Stimulated activated CD8-positive, alpha-beta memory T cell treated with anti-CD3 and anti-CD28 coated beads, Interleukin-4, amount 100 ng/mL, for 4 hours (primary cell): ENCODE data around the gene CNTN2.

Source experiments
- DNase-seq, 2 donors: peaks; one replicate each; pipeline ENCODE4 v3.0.0-alpha.2; 2020; ENCODE audit warnings: low read depth in 2 of 2, low spot score in 1 of 2

Gene CNTN2

DNA sequence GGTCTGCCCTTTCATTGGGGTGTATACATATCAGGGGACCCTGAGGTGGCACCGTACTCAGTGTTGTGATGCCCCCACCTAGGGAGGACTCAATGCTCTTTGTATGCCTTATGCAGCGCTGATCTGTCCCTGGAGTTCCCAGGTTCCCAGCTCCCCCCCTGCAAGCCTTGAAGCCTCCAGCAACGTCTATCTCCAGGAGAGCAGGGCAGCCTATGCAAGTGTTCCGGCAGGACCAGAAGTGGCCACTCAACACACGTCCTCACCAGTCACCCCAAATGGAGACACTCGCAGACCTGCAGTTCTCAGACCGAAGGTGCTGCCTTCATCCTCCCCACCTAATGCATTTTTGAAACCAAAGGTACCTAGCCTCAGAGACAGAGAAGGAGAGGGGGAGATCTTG is 25.2 kb upstream of the CNTN2 start:
- DNase-seq = no peak

DNA sequence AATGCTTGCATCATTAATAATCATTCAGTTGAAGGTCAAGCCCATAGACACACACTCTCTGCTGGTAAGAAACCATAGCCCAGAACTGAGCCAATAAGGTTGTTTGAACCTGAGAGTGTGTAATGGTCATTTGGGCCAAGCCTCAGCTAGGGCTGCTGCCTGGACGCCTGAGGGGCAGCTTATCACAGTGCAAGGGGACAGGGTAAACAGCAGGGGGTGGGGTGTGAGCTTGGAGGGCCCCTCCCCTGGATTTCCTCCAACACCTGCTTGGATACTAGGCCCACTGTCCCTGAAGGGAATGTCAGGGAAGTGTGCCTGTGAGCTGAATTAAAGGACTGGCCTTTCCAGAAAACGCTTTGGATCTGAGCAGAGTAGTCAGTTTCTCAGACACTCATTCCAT is 24.6 kb upstream of the CNTN2 start:
- no peak for DNase-seq

DNA sequence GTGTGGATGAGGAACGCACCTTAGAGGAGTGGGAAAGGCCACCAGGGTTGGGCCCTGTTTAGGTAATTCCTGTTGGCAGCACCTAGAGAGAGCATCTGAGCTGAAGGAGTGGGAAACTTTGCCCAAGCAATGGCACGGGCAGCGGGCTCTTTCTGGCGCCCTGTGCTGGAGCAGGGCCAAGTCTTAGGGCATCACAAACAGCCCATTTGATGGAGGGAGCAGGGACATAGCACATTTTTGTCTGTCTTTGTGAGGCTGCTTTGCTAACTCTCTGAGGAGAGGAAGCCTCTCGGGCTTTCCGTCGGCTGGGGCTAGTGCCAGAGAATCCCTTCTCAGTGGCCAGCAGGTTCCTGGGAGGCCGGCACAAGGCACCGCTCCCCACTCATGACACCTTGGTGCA is 22.5 kb upstream of the CNTN2 start:
- no peak for DNase-seq

DNA sequence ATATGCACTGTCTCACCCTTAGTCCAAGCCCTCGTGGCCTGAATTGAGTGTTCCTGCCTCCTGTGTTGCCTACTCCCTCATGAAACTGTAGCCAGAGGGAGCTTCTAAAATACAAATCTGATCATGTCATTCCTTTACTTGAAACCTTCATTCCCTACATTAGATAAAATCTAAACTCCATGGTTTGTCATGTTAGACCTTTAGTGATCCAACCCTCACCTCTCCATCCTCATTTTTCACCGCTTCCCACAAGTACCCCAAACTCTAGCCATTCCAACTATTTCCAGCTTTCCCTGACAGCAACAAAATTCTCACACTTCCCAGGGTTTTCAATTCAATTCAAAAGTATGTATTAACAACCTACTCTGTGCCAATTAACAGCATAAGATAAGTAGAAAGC is 18.3 kb upstream of the CNTN2 start:
- DNase-seq = no peak

DNA sequence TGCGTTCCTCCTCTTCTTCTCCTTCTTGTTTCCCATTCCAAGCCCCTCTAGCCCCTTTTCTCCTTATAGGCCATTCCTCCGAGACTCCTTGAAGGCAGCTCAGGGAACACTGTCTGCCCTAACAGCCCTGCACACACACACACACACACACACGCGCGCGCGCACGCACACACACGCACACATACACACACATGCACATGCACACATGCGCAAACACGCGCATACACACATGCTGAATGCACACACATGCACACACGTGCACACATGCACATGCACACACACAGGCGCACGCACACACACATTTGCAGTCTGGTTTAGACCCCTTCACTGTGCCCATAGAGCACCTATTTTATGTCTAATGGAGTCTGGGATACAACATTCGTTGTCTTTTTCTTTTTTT is 17.8 kb upstream of the CNTN2 start:
- no peak for DNase-seq

DNA sequence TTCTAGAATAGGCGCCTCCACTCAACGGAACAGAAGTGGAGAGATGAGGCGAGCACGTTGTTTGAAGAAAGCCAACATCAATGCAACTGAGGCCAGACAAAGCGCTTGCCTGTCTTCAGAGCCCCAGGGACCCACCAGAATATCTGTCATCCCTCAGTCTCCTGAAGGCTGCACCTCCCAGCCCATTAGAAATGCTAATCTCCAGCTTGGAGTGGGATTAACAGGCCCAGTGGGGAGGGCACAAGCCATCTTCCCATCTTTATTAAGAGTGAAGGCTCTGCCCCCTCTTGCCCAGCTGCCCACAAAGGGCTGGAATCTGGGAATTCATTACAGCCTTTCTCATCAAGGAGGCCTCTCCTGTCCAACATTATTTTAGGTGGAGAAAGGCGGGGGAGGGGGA is 16.8 kb upstream of the CNTN2 start:
- no peak for DNase-seq

DNA sequence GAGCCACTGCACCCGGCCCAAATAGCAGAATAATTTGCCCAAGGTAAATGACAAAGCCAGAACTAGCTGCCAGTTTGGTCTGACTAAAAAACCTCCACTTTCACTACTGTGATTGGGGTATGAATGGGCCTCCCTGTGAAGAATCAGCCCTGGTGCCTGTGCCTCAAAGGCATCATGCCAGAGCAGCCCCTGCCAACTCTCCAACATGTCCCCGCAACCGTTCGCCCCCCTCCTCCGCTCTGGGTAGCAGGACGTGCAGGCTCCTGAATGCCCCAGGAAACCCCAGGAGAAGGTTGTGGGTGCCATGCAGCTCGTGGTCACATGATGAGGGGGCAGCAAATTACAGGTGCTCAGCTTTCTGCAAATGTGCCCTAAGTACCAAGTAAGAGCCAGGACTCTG is 14.6 kb upstream of the CNTN2 start:
- DNase-seq = no peak

DNA sequence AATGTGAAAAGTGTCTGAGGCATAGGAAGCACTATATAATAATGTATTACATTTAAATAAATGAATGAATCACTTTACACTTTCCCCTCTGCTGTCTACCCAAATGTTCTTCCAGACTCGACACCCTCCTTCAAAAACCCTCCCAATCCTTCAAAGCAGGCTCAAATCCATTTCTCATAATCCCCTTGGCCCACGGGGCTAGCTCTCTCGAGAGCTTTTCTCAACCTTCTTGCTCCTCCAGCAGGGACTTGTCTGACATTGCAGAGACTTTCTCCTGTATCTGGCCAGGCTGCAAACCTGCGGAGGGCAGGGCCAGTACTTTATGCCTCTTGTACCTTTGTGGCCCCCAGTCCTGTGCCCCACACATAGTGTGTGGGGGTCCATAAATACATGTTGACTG is 14.1 kb upstream of the CNTN2 start:
- no peak for DNase-seq

DNA sequence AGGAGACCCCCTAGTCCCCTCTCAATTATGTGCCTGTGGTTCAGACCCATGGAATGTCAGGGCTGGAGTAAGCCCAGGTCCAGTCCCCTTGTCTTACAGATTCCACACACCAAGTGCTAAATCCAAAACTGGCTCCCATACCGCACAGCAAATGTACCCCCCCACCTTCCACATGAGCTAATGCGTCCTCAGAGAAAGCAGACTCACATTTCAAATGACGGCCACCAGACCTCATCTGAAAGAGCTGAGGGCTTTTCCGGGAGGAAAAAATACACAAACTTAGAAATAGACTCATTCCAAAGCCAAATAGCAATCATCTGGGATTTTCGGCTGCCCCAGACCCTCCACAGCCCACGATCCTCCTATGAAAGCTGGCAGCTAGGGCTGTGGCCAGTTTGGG is 12.8 kb upstream of the CNTN2 start:
- DNase-seq = no peak

DNA sequence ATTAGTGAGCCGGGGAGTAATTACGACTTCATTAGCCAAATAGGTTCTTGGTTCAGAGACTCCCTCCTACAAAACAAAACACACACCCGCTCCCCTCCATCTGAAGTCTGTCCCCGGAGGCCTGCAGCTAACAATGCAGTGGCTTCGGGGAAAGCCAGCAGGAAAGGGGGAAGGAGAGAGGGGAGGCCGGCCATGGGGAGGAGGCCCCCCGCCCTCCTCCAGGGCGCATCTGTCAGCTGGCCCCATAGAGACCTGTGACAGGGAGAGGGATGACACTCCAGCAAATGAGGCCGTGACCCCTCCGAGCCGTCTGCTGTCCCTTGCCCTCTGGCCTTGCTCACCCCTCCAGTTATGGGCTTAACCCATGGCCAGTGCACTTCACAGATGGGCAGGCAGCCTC is 12.1 kb upstream of the CNTN2 start:
- no peak for DNase-seq

DNA sequence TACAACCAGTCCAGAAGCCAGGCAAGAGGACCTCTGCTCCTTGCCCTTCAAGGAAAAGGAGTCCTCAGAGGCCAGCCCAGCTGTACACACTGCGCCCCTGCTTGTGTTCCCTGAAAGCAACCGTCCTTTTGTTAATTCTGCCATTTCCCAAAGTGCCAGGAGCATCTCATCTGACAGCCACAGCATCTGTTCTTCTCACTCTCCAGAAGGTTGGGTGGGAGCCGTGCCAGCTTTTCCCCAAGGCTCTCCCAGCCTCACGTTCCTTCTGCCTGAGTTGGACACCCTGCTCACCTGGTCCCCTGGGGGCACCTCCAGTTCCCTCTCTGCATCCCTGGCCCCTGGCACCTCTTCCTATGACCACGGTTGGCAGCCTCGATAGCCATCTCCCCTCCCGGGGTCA is 10.5 kb upstream of the CNTN2 start:
- DNase-seq = no peak

DNA sequence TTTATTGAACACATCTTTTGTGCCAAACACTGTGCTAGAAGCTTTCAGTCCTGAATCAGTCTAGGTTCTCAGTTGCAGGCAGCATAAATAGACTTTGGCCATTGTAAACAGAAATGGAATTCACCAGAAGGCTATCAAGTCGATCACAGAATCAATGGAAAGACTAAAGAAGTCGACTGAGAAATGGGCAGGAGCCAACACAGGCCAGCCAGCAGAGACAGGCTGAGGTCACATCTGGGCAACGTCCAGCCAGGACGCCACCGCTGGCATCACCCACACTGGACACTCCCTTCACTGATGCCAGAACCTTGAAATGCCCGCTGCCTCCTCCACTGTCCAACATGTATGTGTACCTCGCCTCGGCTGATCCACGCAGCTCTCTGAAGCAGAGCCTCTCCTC is 5.5 kb upstream of the CNTN2 start:
- DNase-seq = no peak

DNA sequence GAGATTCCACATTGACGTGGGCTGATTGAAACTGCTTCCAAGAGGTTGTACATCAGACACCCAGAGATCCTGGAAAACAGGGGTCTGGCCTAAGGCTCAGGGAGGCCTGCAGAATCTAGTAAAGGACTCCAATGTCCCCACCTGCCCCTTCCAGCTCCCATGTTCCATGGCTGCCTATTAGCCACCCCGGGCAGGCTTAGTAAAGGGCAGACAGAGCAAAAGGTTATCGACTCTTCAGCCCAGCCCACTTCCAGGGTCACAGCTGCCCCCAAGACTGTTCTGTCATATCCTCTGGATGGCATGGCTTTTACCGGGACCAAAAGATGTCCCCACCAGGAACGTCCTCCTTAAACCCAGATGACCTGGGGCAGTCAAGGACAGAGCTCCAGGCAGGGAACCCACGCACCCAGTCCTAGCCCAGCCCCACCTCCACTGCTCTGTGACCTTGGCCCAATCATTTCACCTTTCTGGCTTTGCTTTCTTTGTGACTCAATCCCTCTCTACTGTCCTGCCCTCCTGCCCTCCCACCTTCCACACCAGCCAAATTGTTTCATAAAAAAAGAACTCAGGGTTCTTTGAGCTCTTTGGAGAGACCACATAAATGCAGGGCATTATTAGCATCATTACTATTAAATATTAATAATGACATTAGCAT is 4.8 kb upstream of the CNTN2 start:
- no peak for DNase-seq

DNA sequence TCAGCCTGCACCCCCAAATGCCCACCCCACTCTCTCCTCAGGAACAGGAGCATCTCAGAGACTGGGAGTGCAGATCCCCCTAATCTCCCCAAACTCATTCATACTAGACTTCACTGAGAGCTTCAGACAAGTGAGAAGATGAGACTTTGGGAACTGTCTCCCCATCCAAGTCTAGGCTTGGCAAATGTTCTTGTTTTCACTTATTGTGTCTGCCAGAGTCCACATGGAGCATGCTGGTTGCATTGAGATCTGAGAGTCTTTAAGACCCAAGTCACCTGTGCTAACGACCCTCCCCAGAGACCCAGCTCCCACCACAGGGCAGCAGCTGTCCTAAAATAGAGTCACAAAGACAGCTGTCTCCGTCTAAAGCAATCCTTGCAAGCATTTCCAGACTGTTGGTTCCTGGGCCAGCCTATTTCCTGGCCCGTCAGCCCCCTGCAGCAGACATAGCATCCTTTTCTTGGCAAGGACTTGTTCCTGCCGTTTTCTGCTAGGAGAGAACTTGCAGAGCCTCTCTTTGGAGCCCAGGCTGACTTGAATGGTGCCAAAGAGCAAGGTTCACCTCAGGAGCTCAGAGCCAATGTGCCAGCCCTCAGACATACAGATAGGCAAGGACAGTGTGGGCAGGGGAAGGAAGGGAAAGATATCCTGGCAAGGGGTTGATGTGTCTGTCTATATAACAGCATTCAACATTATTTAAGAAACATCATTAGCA is 1.9 kb upstream of the CNTN2 start:
- no peak for DNase-seq

DNA sequence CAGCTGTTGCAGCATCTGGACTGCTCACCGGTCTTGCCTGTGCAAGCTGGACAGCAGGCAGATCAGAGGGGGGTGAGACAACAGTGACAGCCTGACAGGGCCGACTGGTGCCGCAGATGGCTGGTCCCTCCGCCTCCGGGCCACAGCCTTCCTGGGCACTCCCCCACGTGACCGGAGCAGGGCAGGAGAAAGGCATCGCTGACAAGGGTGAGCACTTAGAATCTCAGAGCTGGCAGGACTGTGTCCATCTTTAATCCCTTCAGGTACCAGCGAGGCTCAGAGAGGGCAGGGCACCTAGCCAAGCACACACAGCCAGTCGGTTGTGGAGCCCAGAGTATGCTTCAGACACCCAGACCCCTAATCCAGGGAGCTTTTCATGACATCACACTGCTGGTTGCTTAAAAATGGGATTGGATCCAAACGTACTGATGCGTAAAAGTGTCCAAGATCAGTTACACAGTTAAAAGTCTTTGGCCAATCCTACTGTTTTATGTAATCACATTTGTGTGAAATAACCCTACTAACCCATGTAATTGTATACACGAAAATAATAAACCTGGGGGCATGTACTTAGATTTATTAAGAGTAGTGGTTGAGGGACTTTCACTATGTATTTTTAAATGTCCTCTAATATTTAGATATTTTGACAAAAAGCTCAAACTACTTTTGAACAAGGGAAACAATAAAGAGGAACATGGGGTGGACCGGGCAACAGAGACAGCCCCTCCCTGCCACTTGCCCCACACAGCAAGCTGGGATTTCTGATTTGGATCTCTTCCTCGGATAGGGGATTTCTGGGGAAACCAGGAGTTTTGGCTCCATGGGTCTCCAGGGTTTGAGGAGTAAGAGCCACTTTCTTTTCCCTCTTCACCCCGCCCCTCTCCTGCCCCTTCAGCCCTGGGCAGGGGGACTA is 758 bp upstream of the CNTN2 start:
- DNase-seq = no peak

DNA sequence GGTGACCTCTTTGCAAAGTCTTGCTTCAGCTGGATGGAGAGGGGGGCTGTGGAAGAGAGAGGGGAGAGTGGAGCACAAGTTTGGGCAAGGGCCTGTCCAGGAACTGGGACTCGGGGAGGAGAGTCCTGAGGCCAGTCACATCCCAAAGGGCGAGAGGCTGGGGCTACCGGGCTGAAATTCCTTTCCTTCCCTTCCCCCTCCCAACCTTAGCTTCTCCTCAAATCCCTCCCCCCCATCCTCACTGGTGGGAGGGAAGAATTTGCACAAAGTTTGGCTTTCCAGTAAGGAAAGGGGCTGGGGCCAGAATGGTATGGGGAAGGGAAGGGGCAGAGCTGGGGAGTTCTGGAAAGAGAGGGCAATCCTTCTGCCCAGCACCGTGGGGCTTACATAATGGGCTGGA is 854 bp downstream of the CNTN2 start:
- DNase-seq = no peak

DNA sequence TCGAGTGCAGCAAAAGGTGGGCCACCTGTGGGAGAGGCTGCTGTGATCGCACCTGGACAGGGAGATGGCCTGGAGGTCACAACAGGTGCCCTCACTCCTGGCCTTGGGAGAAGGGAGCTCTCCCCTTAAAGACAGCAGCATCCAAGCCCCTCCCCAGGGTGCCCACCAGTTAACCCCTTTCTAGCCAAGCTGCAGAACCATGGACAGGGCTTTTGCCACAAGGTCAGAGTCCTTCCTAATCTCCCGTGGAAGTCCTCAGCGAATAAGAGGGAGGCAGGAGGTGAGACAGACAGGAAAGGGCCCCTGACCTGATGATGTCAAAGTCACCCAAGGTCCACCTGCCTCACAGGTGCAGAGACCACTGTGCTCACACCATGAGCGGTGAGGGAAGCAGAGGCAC is 1.7 kb downstream of the CNTN2 start:
- no peak for DNase-seq

DNA sequence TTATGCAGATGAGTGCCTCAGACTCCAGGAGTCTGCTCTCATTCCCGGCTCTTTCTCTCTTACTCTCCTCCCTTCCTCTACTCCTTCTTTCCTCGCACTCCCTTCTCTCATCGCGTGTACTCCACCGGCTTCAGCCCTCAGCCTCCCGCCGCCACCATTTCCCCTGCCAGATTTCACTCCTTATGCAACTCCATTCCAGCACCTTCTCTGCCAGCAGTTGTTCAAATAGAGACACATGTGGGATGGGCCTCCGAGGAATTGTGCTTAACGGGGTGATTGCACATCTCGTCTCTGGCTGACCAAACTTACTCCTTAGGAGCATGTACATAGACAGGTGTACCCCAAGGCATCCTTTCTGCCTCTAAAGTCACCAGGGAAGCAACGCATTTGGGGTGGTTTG is 2.1 kb downstream of the CNTN2 start:
- DNase-seq = no peak

DNA sequence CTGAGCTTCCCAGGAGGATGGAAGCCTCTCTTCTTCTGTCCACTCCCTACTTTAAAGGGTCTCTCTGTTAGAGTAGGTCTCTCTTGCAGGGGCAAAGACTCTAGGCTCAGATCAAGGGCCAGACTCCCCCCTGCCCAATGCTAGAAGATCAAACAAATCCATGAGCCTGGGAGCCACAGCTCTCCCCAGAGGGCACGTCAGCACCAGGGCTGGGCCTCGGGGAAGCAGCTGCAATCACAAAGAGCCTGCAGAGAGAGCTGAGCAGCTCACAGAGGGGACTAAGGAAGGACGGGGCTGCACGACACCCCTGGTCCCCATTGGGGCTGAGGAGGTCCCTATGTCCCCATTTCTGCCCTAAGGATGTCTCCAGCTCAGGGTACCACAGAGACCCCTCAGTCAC is 3.9 kb downstream of the CNTN2 start:
- DNase-seq = no peak

DNA sequence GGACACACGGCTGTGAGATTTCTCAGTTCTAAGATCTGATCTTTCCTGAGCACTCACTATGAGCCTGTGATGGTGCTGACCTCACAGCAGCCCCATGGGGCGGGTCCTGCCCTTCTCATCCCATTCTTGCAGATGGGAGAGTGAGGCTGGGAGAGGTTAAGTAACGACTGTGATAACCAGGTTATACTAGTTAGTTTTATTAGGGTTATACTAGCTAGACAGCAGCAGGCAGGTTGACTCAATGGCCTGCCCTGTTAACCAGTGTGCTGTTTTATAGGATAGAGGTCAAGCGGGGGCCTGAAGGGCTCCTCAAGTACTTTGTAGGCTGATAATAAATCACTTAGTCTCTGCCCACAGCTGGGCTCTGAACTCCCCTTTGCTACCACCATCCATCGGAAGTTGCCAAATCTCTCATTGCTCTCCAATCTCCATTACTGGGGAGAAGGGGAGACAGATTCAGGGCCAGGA is 4.8 kb downstream of the CNTN2 start:
- no peak for DNase-seq

DNA sequence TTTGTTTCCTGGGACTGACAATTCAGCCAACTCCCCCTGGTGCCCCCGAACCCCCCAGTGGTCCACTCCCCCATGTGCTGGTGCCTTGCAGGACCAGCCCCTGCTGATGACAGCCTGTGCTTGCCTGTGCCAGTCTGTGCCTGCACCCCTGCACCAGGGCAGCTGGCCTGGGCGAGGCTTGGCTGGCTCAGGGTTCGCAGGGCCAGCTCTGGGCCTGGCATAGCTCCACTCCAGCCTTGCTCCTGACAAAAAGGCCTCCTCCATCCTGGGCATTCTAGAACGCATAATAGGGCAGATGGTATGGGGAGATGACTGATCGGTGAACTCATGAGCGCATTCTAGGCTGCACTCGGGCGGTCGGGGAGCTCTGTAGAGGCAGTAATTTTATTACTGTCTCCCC is 5.4 kb downstream of the CNTN2 start:
- no peak for DNase-seq

DNA sequence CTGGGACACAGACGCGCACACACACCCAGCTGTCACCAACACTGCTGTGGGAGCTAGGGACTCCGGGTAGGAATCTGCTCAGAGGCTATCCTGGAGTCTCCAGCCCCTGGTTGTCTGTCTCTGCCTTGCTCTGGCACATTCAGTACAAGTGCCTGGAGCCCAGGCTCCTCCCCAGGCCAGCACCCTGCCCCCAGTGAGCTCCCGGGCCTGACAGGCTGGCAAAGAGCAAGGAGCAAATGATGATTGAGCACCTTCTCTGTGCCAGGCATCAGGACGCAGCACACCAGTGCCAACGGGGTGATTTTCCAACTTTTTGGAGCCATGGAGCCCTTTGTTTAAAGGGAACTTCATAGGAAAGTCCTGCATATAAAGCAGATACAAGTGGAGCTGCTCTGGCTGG is 6.5 kb downstream of the CNTN2 start:
- no peak for DNase-seq
